Ovary (tissue), 3 donors: ENCODE measurements around the gene CCL8.

Source experiments
- EP300 ChIP-seq: sonication (generic); formaldehyde crosslinking; IDR thresholded peaks from one replicate; pipeline ENCODE4 v1.6.1; 2017; ENCODE audit warnings: antibody characterized with exemption
- TF ChIP-seq, protein P1 (sequence below), 3 donors: fragments of 450-650 bp in 2 of 3; fragments of 200-600 bp in 1 of 3; IDR thresholded peaks; one replicate each; pipeline versions ENCODE4 v1.5.1 to v1.8.0; 2016 to 2022; ENCODE audit warnings: antibody characterized with exemption in 3 of 3, mild to moderate bottlenecking in 1 of 3
- donor health status: DM: no; HTN: no; CAD: no.

GRCh38 chr17:34314279-34314678 is 5.0 kb upstream of the CCL8 start:
- TF ChIP-seq, protein P1, sequence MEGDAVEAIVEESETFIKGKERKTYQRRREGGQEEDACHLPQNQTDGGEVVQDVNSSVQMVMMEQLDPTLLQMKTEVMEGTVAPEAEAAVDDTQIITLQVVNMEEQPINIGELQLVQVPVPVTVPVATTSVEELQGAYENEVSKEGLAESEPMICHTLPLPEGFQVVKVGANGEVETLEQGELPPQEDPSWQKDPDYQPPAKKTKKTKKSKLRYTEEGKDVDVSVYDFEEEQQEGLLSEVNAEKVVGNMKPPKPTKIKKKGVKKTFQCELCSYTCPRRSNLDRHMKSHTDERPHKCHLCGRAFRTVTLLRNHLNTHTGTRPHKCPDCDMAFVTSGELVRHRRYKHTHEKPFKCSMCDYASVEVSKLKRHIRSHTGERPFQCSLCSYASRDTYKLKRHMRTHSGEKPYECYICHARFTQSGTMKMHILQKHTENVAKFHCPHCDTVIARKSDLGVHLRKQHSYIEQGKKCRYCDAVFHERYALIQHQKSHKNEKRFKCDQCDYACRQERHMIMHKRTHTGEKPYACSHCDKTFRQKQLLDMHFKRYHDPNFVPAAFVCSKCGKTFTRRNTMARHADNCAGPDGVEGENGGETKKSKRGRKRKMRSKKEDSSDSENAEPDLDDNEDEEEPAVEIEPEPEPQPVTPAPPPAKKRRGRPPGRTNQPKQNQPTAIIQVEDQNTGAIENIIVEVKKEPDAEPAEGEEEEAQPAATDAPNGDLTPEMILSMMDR (IDR thresholded peaks at IDR 0.05), result no peak
- TF ChIP-seq EP300, result no peak
